Measurements from ENCODE around the gene MALT1. TPM values are rescaled to one million over a fixed set of nuclear protein-coding genes. Genes with fewer than 3 reads are reported as not detected.

MALT1 gene
- total RNA-seq, 1 experiment from 2014 or later, result 22.6 TPM

- H3K36me3 Mint-ChIP-seq (ENCODE audit: insufficient read depth, unreplicated experiment), result peaks cover 10% of the 10 kb centered on the region
- CTCF ChIA-PET, result no interaction called here
Measured at GRCh38 chr18:58730618-58731017, 59.4 kb downstream of the MALT1 start.

GRCh38 chr18:58732471-58732870 lies 61.2 kb downstream of the MALT1 start:
- no peaks in the 10 kb centered on the region for H3K9me3 ChIP-seq
- H3K4me3 ChIP-seq (ENCODE audit: low read depth, low read length), result no peak overlapping the region
- no peak for TF ChIP-seq CTCF (IDR thresholded peaks at IDR 0.05; ENCODE audit: insufficient read depth in 1 of 2, low read depth in 1 of 2, low read length in 1 of 2, severe bottlenecking in 1 of 2, unreplicated experiment in 1 of 2)
- no peaks in the 10 kb centered on the region for H3K27me3 ChIP-seq (replicated peaks; ENCODE audit: control insufficient read depth, insufficient read depth, low read length)
- POLR2A ChIA-PET, result no interaction called here
- Mint-ChIP-seq H3K4me1 (ENCODE audit: low read depth, unreplicated experiment) (no peaks in the 10 kb centered on the region), H3K9me3 (ENCODE audit: unreplicated experiment) (no peaks in the 10 kb centered on the region), H3K36me3 (ENCODE audit: insufficient read depth, unreplicated experiment) (peaks cover 6% of the 10 kb centered on the region), H3K27ac (ENCODE audit: unreplicated experiment) (no peak overlapping the region), H3K27me3 (ENCODE audit: insufficient read depth, unreplicated experiment) (no peaks in the 10 kb centered on the region), H3K4me3 (ENCODE audit: unreplicated experiment) (no peak overlapping the region)
- BruUV-seq (replicated peaks), result no TSS peak
- no peak for DNase-seq
- intact Hi-C loops (cut with micrococcal nuclease; ENCODE audit: unreplicated experiment), result no loop called here
- H3K36me3 ChIP-seq (ENCODE audit: control insufficient read depth, insufficient read depth, low read length), result no peaks in the 10 kb centered on the region
- no peaks in the 10 kb centered on the region for H3K4me1 ChIP-seq
- CTCF ChIA-PET, result no interaction called here

More at GRCh38 chr18:58730618-58731017, 59.4 kb downstream of the MALT1 start:
- DNase-seq, result no peak
- Mint-ChIP-seq H3K9me3 (ENCODE audit: unreplicated experiment) (no peaks in the 10 kb centered on the region), H3K4me1 (ENCODE audit: low read depth, unreplicated experiment) (no peaks in the 10 kb centered on the region), H3K4me3 (ENCODE audit: unreplicated experiment) (no peak overlapping the region), H3K27ac (ENCODE audit: unreplicated experiment) (no peak overlapping the region), H3K27me3 (ENCODE audit: insufficient read depth, unreplicated experiment) (no peaks in the 10 kb centered on the region)
- H3K4me3 ChIP-seq (ENCODE audit: low read depth, low read length), result no peak overlapping the region
- TF ChIP-seq CTCF (IDR thresholded peaks at IDR 0.05; ENCODE audit: insufficient read depth in 1 of 2, low read depth in 1 of 2, low read length in 1 of 2, severe bottlenecking in 1 of 2, unreplicated experiment in 1 of 2), result no peak
- intact Hi-C loops (cut with micrococcal nuclease; ENCODE audit: unreplicated experiment), result no loop called here
- no peaks in the 10 kb centered on the region for H3K27me3 ChIP-seq (replicated peaks; ENCODE audit: control insufficient read depth, insufficient read depth, low read length)
- no peaks in the 10 kb centered on the region for H3K36me3 ChIP-seq (ENCODE audit: control insufficient read depth, insufficient read depth, low read length)
- POLR2A ChIA-PET, result no interaction called here
- no TSS peak for BruUV-seq (replicated peaks)
- no peaks in the 10 kb centered on the region for H3K9me3 ChIP-seq
- H3K4me1 ChIP-seq, result no peaks in the 10 kb centered on the region

GRCh38 chr18:58733866-58734265 lies 62.6 kb downstream of the MALT1 start:
- Histone ChIP-seq H3K36me3 (ENCODE audit: control insufficient read depth, insufficient read depth, low read length) (no peaks in the 10 kb centered on the region), H3K9me3 (no peaks in the 10 kb centered on the region), H3K4me3 (ENCODE audit: low read depth, low read length) (no peak overlapping the region), H3K4me1 (no peaks in the 10 kb centered on the region), H3K27me3 (replicated peaks; ENCODE audit: control insufficient read depth, insufficient read depth, low read length) (no peaks in the 10 kb centered on the region)
- intact Hi-C loops (cut with micrococcal nuclease; ENCODE audit: unreplicated experiment), result no loop called here
- H3K27me3 Mint-ChIP-seq (ENCODE audit: insufficient read depth, unreplicated experiment), result no peaks in the 10 kb centered on the region
- no peak overlapping the region for H3K4me3 Mint-ChIP-seq (ENCODE audit: unreplicated experiment)
- no peaks in the 10 kb centered on the region for H3K4me1 Mint-ChIP-seq (ENCODE audit: low read depth, unreplicated experiment)
- no TSS peak for BruUV-seq (replicated peaks)
- peaks cover 6% of the 10 kb centered on the region for H3K36me3 Mint-ChIP-seq (ENCODE audit: insufficient read depth, unreplicated experiment)
- no peaks in the 10 kb centered on the region for H3K9me3 Mint-ChIP-seq (ENCODE audit: unreplicated experiment)
- TF ChIP-seq CTCF (IDR thresholded peaks at IDR 0.05; ENCODE audit: insufficient read depth in 1 of 2, low read depth in 1 of 2, low read length in 1 of 2, severe bottlenecking in 1 of 2, unreplicated experiment in 1 of 2), result no peak
- ChIA-PET CTCF (no interaction called here), POLR2A (no interaction called here)
- no peak for DNase-seq
- H3K27ac Mint-ChIP-seq (ENCODE audit: unreplicated experiment), result no peak overlapping the region

Data from Caco-2 (cell line).